HEK293T (cell line): Measurements from ENCODE around the gene PRICKLE1.

Experiments used
- LEF1 ChIP-seq: fragments of 450-650 bp; IDR thresholded peaks from 2 replicates; pipeline ENCODE4 v1.6.1; 2017; ENCODE audit warnings: mild to moderate bottlenecking, borderline replicate concordance
- SP1 ChIP-seq: fragments of 450-650 bp; IDR thresholded peaks from 2 replicates; pipeline ENCODE4 v1.6.1; 2017
- SUZ12 ChIP-seq: fragments of 450-650 bp; IDR thresholded peaks from 2 replicates; pipeline ENCODE4 v1.6.1; 2016; ENCODE audit warnings: mild to moderate bottlenecking
- TARDBP ChIP-seq: fragments of 450-650 bp; IDR thresholded peaks from 2 replicates; pipeline ENCODE4 v1.6.1; 2016

GRCh38 chr12:42611571-42612230 is 22.2 kb upstream of the PRICKLE1 start:
- TF ChIP-seq LEF1 (no peak), SP1 (no peak), SUZ12 (no peak), TARDBP (no peak)
